H1 (cell line): ENCODE data around the gene CACNA1A. TPM values are rescaled to one million over a fixed set of nuclear protein-coding genes. Genes with fewer than 3 reads are reported as not detected.

ENCODE experiments used
- CTCF ChIA-PET: fragments of 300-600 bp; sonication (Branson Sonifier 250); formaldehyde crosslinking; loops from one replicate; lab custom pipeline; 2021; ENCODE audit not compliant: partially characterized antibody; lab: Charles Lee
- POLR2A ChIA-PET: fragments of 300-600 bp; sonication (Branson Sonifier 250); formaldehyde crosslinking; loops from one replicate; lab custom pipeline; 2021; ENCODE audit warnings: inconsistent platforms; ENCODE audit not compliant: partially characterized antibody; lab: Charles Lee
- DNase-seq, 2 experiments: peaks; one replicate each; pipeline versions ENCODE4 v3.0.0 to v3.0.0-alpha.2; 2010 to 2022; ENCODE audit warnings: low spot score in 2 of 2, low read depth in 1 of 2, mixed read lengths in 1 of 2
- FAIRE-seq: peaks from 2 replicates; lab custom pipeline; 2011; peaks lifted over from hg19 to GRCh38; lab: Jason Lieb, UNC
- H2AFZ ChIP-seq: 2 replicates; pipeline ENCODE4 v1.8.1; 2012; ENCODE audit warnings: low read length, inconsistent platforms
- H2AK5ac ChIP-seq: 2 replicates; pipeline ENCODE4 v1.6.1; 2013; ENCODE audit warnings: low read depth, low read length
- H2BK120ac ChIP-seq: replicated peaks from 2 replicates; pipeline ENCODE3; 2013; ENCODE audit warnings: low read depth, low read length, inconsistent platforms
- H2BK12ac ChIP-seq: 2 replicates; pipeline ENCODE4 v1.6.1; 2013; ENCODE audit warnings: low read depth, low read length
- H2BK15ac ChIP-seq: 2 replicates; pipeline ENCODE4 v1.6.1; 2013; ENCODE audit warnings: low read length
- H2BK20ac ChIP-seq: 2 replicates; pipeline ENCODE4 v1.6.1; 2013; ENCODE audit warnings: low read length
- H2BK5ac ChIP-seq: 2 replicates; pipeline ENCODE4 v1.6.1; 2013; ENCODE audit warnings: low read depth, low read length
- H3K14ac ChIP-seq: 2 replicates; pipeline ENCODE4 v1.6.1; 2013; ENCODE audit warnings: inconsistent platforms; ENCODE audit not compliant: insufficient read length
- H3K18ac ChIP-seq: 2 replicates; pipeline ENCODE4 v1.6.1; 2013; ENCODE audit warnings: low read length; ENCODE audit errors: extremely low read depth
- H3K23ac ChIP-seq: 2 replicates; pipeline ENCODE4 v1.6.1; 2013; ENCODE audit warnings: inconsistent platforms; ENCODE audit not compliant: insufficient read length
- H3K23me2 ChIP-seq: 2 replicates; pipeline ENCODE4 v1.6.1; 2013; ENCODE audit warnings: low read depth, low read length
- H3K27ac ChIP-seq: 2 replicates; pipeline ENCODE4 v1.6.1; 2011; ENCODE audit warnings: low read depth, low read length, inconsistent platforms
- H3K27me3 ChIP-seq, 4 experiments: replicated peaks in 1 of 4; 1 replicate in 1 of 4; 2 replicates in 3 of 4; pipeline versions ENCODE4 v1.6.1 to v1.8.1; 2011 to 2013; ENCODE audit warnings: low read length in 3 of 4, mild to moderate bottlenecking in 3 of 4, inconsistent platforms in 2 of 4, mixed read lengths in 2 of 4, moderate library complexity in 1 of 4; ENCODE audit not compliant: control insufficient read depth in 3 of 4, insufficient read depth in 3 of 4; ENCODE audit errors: extremely low read depth in 1 of 4
- H3K36me3 ChIP-seq, 4 experiments: 2 replicates each; pipeline versions ENCODE4 v1.6.1 to v1.8.1; 2011 to 2013; ENCODE audit warnings: mild to moderate bottlenecking in 4 of 4, low read length in 3 of 4, moderate library complexity in 2 of 4, control low read depth in 1 of 4, inconsistent platforms in 1 of 4; ENCODE audit not compliant: insufficient read depth in 4 of 4, control insufficient read depth in 2 of 4
- H3K4ac ChIP-seq: replicated peaks from 2 replicates; pipeline ENCODE3; 2013; ENCODE audit warnings: low read length, low read depth, mixed read lengths, inconsistent platforms; ENCODE audit not compliant: insufficient read length
- H3K4me1 ChIP-seq, 4 experiments: replicated peaks in 1 of 4; 1 replicate in 1 of 4; 2 replicates in 3 of 4; pipeline versions ENCODE4 v1.6.1 to v1.8.1; 2011 to 2013; ENCODE audit warnings: low read length in 3 of 4, inconsistent platforms in 2 of 4, mixed read lengths in 1 of 4; ENCODE audit not compliant: insufficient read depth in 4 of 4, control insufficient read depth in 3 of 4
- H3K4me2 ChIP-seq, 2 experiments: 2 replicates each; pipeline versions ENCODE4 v1.6.1 to v1.8.1; 2011 to 2013; ENCODE audit warnings: low read depth in 2 of 2, low read length in 2 of 2, control low read depth in 1 of 2, inconsistent platforms in 1 of 2, mild to moderate bottlenecking in 1 of 2; ENCODE audit not compliant: insufficient read depth in 1 of 2
- H3K4me3 ChIP-seq, 4 experiments: fragments of 200-600, 300-600 bp in 1 of 4; sonication (generic), shearing (Covaris generic), sonication (Bioruptor Twin) in 1 of 4; 2 replicates each; pipeline versions ENCODE4 v1.5.1 to v1.8.1; 2011 to 2016; ENCODE audit warnings: low read length in 4 of 4, low read depth in 3 of 4, control low read depth in 2 of 4, inconsistent platforms in 2 of 4, mild to moderate bottlenecking in 2 of 4, mixed read lengths in 1 of 4, moderate library complexity in 1 of 4; ENCODE audit not compliant: insufficient read depth in 2 of 4; ENCODE audit errors: extremely low read depth in 1 of 4
- H3K56ac ChIP-seq: replicated peaks from 2 replicates; pipeline ENCODE3; 2013; ENCODE audit warnings: low read depth, mild to moderate bottlenecking, mixed read lengths, low read length, inconsistent platforms; ENCODE audit not compliant: insufficient read length
- H3K79me1 ChIP-seq: 2 replicates; pipeline ENCODE4 v1.6.1; 2013; ENCODE audit warnings: low read depth, low read length, control low read depth
- H3K79me2 ChIP-seq, 2 experiments: 2 replicates each; pipeline versions ENCODE4 v1.6.1 to v1.8.1; 2012 to 2013; ENCODE audit warnings: low read length in 2 of 2, mild to moderate bottlenecking in 2 of 2, inconsistent platforms in 1 of 2; ENCODE audit not compliant: insufficient read depth in 2 of 2, control insufficient read depth in 1 of 2
- H3K9ac ChIP-seq, 4 experiments: replicated peaks in 1 of 4; 1 replicate in 1 of 4; 2 replicates in 3 of 4; pipeline versions ENCODE4 v1.6.1 to v1.8.1; 2011 to 2013; ENCODE audit warnings: low read depth in 3 of 4, low read length in 3 of 4, control low read depth in 2 of 4, mild to moderate bottlenecking in 2 of 4, moderate library complexity in 2 of 4, inconsistent platforms in 1 of 4; ENCODE audit errors: extremely low read depth in 1 of 4
- H3K9me3 ChIP-seq, 2 experiments: 2 replicates each; pipeline versions ENCODE4 v1.6.1 to v1.8.1; 2012 to 2013; ENCODE audit warnings: mild to moderate bottlenecking in 2 of 2, moderate library complexity in 2 of 2, control low read depth in 1 of 2, inconsistent platforms in 1 of 2, low read depth in 1 of 2, low read length in 1 of 2, mixed read lengths in 1 of 2; ENCODE audit not compliant: insufficient read depth in 2 of 2
- H4K20me1 ChIP-seq, 2 experiments: replicated peaks in 1 of 2; 2 replicates each; pipeline versions ENCODE3 to v1.8.1; 2011 to 2013; ENCODE audit warnings: inconsistent platforms in 2 of 2, low read length in 2 of 2, mild to moderate bottlenecking in 1 of 2; ENCODE audit not compliant: insufficient read depth in 2 of 2, control insufficient read depth in 1 of 2
- H4K5ac ChIP-seq: 2 replicates; pipeline ENCODE4 v1.6.1; 2013; ENCODE audit warnings: low read length, low read depth, mixed read lengths, inconsistent platforms; ENCODE audit not compliant: insufficient read length
- H4K8ac ChIP-seq: 2 replicates; pipeline ENCODE4 v1.8.0; 2013; ENCODE audit warnings: mild to moderate bottlenecking, moderate library complexity, low read length, inconsistent platforms; ENCODE audit not compliant: insufficient read depth; ENCODE audit errors: extremely low read depth
- H4K91ac ChIP-seq: replicated peaks from 2 replicates; pipeline ENCODE3; 2013; ENCODE audit warnings: low read length, mixed read lengths, inconsistent platforms; ENCODE audit not compliant: insufficient read length
- ATF2 ChIP-seq: IDR thresholded peaks from 2 replicates; pipeline ENCODE4 v1.6.1; 2012; ENCODE audit warnings: low read length, inconsistent platforms
- CEBPB ChIP-seq: IDR thresholded peaks from 2 replicates; pipeline ENCODE4 v1.6.1; 2012; ENCODE audit warnings: low read depth, low read length
- GABPA ChIP-seq: IDR thresholded peaks from 2 replicates; pipeline ENCODE4 v1.6.1; 2011; ENCODE audit warnings: mild to moderate bottlenecking, low read length, moderate library complexity, borderline replicate concordance; ENCODE audit not compliant: insufficient read depth
- TAF1 ChIP-seq: IDR thresholded peaks from 2 replicates; pipeline ENCODE4 v1.6.1; 2011; ENCODE audit warnings: mild to moderate bottlenecking, low read depth, low read length
- USF2 ChIP-seq: IDR thresholded peaks from 2 replicates; pipeline ENCODE4 v1.6.1; 2011; ENCODE audit warnings: low read length, improper control_type of control experiment
- WGBS, 2 experiments: shearing (Covaris generic) in 1 of 2; methylation state at CpG; one replicate each; pipeline versions ENCODE4 v1.1.6 to v1.1.7; 2013 to 2015; ENCODE audit warnings: low lambda C conversion rate in 2 of 2, mixed read lengths in 2 of 2, inconsistent platforms in 1 of 2, low coverage in 1 of 2, missing lambda C conversion rate in 1 of 2; ENCODE audit not compliant: insufficient replicate concordance in 2 of 2, insufficient coverage in 1 of 2, insufficient read length in 1 of 2; ENCODE audit errors: extremely low coverage in 1 of 2, missing lambda C conversion rate in 1 of 2; 5-methylcytosine and 5-hydroxymethylcytosine counted together
- polyA plus RNA-seq, 7 experiments: library from polyadenylated mRNA; depleted of rRNA in 3 of 7; stranded (reverse) in 5 of 7; unstranded in 2 of 7; fragments of >200 nt in 5 of 7; fragments of 200-250 nt in 2 of 7; gene quantifications; 1 replicate in 5 of 7; 2 replicates in 1 of 7; 4 replicates in 1 of 7; pipeline versions ENCODE4 v1.2.1 to v1.2.3, GENCODE V29; 2011 to 2013; ENCODE audit warnings: missing spikeins in 2 of 7, mixed read lengths in 2 of 7
- total RNA-seq: library from RNA; stranded (reverse); fragmentation: NEBNext Ultra II Directional; extraction: Animal tissue kit (Norgen Biotek cat#: 25700); gene quantifications from 2 replicates; pipeline ENCODE4 v1.2.1, GENCODE V29; 2021

Gene CACNA1A
- total and polyA plus RNA-seq, 2 of the 8 experiments (the other 6 are each of a cell fraction or from before 2014, with no cell fraction given): 10.7 to 25.3 TPM

- DNase-seq (no peak), FAIRE-seq (no peak)
- H2BK5ac ChIP-seq: no peak overlapping the region
- H2AK5ac ChIP-seq: no peak overlapping the region
- POLR2A ChIA-PET: no interaction called here
- H3K4me3 ChIP-seq: no peak overlapping the region
- no peaks in the 10 kb centered on the region for H3K79me1 ChIP-seq
- no peaks in the 10 kb centered on the region for H3K79me2 ChIP-seq
- H4K5ac ChIP-seq: no peak overlapping the region
- H3K4ac ChIP-seq: no peak overlapping the region
- H3K4me1 ChIP-seq: no peaks in the 10 kb centered on the region; a peak in 1 of 7 replicates
- H2BK12ac ChIP-seq: no peak overlapping the region
- H3K18ac ChIP-seq: no peak overlapping the region
- no peak overlapping the region for H3K9ac ChIP-seq
- H4K8ac ChIP-seq: no peak overlapping the region
- H3K4me2 ChIP-seq: no peak overlapping the region
- H2BK20ac ChIP-seq: no peak overlapping the region
- H3K36me3 ChIP-seq: no peaks in the 10 kb centered on the region
- no peak overlapping the region for H2AFZ ChIP-seq
- TF ChIP-seq ATF2 (no peak), USF2 (no peak), GABPA (no peak), TAF1 (no peak), CEBPB (no peak)
- TF ChIP-seq, all 59 proteins: peak for 0
- Histone ChIP-seq H3K27me3 (no peaks in the 10 kb centered on the region), H3K23ac (no peak overlapping the region), H3K56ac (no peak overlapping the region), H3K27ac (no peak overlapping the region), H4K20me1 (no peaks in the 10 kb centered on the region), H3K23me2 (no peaks in the 10 kb centered on the region; the same call in 1 of the 2 replicates), H4K91ac (no peak overlapping the region), H2BK15ac (no peak overlapping the region), H3K9me3 (0 out of 4 replicates have a peak, but pooled peaks cover 0 to 2% of the 10 kb centered on the region in 2 experiments), H3K14ac (no peak overlapping the region), H2BK120ac (no peak overlapping the region)
- CTCF ChIA-PET: interaction anchor here (7.6 kb wide), 1 partner anchor 15 kb away, joined by 38 read pairs; no protein-coding TSS in a partner anchor
- 46% methylated on average over 1 of the region's 1 CpG; no CpG with 5 or more reads in 1 of the 2 experiments for WGBS, 2 experiments
Measured at GRCh38 chr19:13541554-13541953, 35.3 kb upstream of the CACNA1A start.
